Activated naive CD8-positive, alpha-beta T cell treated with anti-CD3 and anti-CD28 coated beads, Interleukin-2, amount 50 U/mL, for 16 hours (primary cell): ENCODE results near the gene MBD3.

ENCODE experiments used
- DNase-seq: peaks from one replicate; pipeline ENCODE4 v3.0.0-alpha.2; 2020; ENCODE audit warnings: low read depth, low spot score

Gene MBD3

GRCh38 chr19:1619094-1619439 lies 26.4 kb upstream of the MBD3 start:
- no peak for DNase-seq

- DNase-seq = no peak
Measured at GRCh38 chr19:1618157-1619093, 25.8 kb upstream of the MBD3 start.

- DNase-seq = no peak
Measured at GRCh38 chr19:1616875-1617274, 24.2 kb upstream of the MBD3 start.

- no peak for DNase-seq
Measured at GRCh38 chr19:1616396-1616795, 23.7 kb upstream of the MBD3 start.

GRCh38 chr19:1615156-1615765 lies 22.6 kb upstream of the MBD3 start:
- no peak for DNase-seq

GRCh38 chr19:1613808-1614570 lies 21.3 kb upstream of the MBD3 start:
- DNase-seq = no peak

- no peak for DNase-seq
Measured at GRCh38 chr19:1613146-1613545, 20.5 kb upstream of the MBD3 start.

GRCh38 chr19:1612114-1613086 lies 19.7 kb upstream of the MBD3 start:
- no peak for DNase-seq

- DNase-seq = no peak
Measured at GRCh38 chr19:1611353-1611752, 18.7 kb upstream of the MBD3 start.

GRCh38 chr19:1610579-1610978 lies 17.9 kb upstream of the MBD3 start:
- no peak for DNase-seq

GRCh38 chr19:1609680-1610474 lies 17.2 kb upstream of the MBD3 start:
- no peak for DNase-seq

- no peak for DNase-seq
Measured at GRCh38 chr19:1609103-1609396, 16.4 kb upstream of the MBD3 start.

- no peak for DNase-seq
Measured at GRCh38 chr19:1608359-1609102, 15.9 kb upstream of the MBD3 start.

GRCh38 chr19:1606138-1606651 lies 13.5 kb upstream of the MBD3 start:
- DNase-seq = no peak

- DNase-seq = peak; percentile 83
Measured at GRCh38 chr19:1605236-1606137, 12.8 kb upstream of the MBD3 start, which contains the start of gene UQCR11. TSS of gene UQCR11 (minus strand) at chr19:1605462. CDS start at chr19:1605409, 53 bp downstream.

- DNase-seq = no peak
Measured at GRCh38 chr19:1602091-1602707, 9.5 kb upstream of the MBD3 start.

- no peak for DNase-seq
Measured at GRCh38 chr19:1601613-1602064, 9.0 kb upstream of the MBD3 start.

GRCh38 chr19:1599460-1599846 lies 6.8 kb upstream of the MBD3 start:
- no peak for DNase-seq
